AG09309 (cell line): Measurements from ENCODE around the gene TACR2.

Experiments used
- DNase-seq: peaks from one replicate; pipeline ENCODE4 v3.0.0-alpha.2; 2010; ENCODE audit warnings: low read depth
- H3K4me3 ChIP-seq: 2 replicates; pipeline ENCODE4 v1.5.1; 2011; ENCODE audit warnings: mild to moderate bottlenecking, low read depth, low read length, moderate library complexity; ENCODE audit not compliant: control insufficient read depth
- CTCF ChIP-seq: IDR thresholded peaks from 2 replicates; pipeline ENCODE4 v1.5.1; 2011; ENCODE audit warnings: mild to moderate bottlenecking, low read depth, low read length, inconsistent platforms; ENCODE audit not compliant: insufficient read depth, control insufficient read depth; ENCODE audit errors: missing control alignments

The TACR2 gene

GRCh38 chr10:69428165-69428564, 11.4 kb upstream of the TACR2 start:
- no peak for DNase-seq
- H3K4me3 ChIP-seq: no peak overlapping the region
- no peak for TF ChIP-seq CTCF

- no peak for DNase-seq
- H3K4me3 ChIP-seq: no peak overlapping the region
- TF ChIP-seq CTCF: no peak
These were observed 9.6 kb upstream of the TACR2 start for GRCh38 chr10:69426376-69426727.

GRCh38 chr10:69425511-69426298, 9.0 kb upstream of the TACR2 start:
- no peak for TF ChIP-seq CTCF
- no peak for DNase-seq

GRCh38 chr10:69425041-69425440, 8.3 kb upstream of the TACR2 start:
- no peak for DNase-seq
- TF ChIP-seq CTCF: no peak
- no peak overlapping the region for H3K4me3 ChIP-seq

More at GRCh38 chr10:69425511-69426298, 9.0 kb upstream of the TACR2 start:
- no peak overlapping the region for H3K4me3 ChIP-seq

- DNase-seq: no peak
- no peak overlapping the region for H3K4me3 ChIP-seq
- TF ChIP-seq CTCF: no peak
These were observed 6.0 kb upstream of the TACR2 start for GRCh38 chr10:69422676-69423075.

GRCh38 chr10:69421611-69422308, 5.0 kb upstream of the TACR2 start:
- no peak overlapping the region for H3K4me3 ChIP-seq
- no peak for TF ChIP-seq CTCF
- DNase-seq: no peak

- TF ChIP-seq CTCF: no peak
- DNase-seq: no peak
- H3K4me3 ChIP-seq: no peak overlapping the region
These were observed 3.0 kb upstream of the TACR2 start for GRCh38 chr10:69419744-69420126.
